MM.1S (cell line): ENCODE results near the gene CTNNA3.

Source experiments
- EZH2 ChIP-seq: fragments of 300-600 bp; sonication (generic); optimal IDR thresholded peaks from 2 replicates; pipeline ENCODE3; 2017; ENCODE audit warnings: low read depth, mild to moderate bottlenecking, antibody characterized with exemption, low read length, mixed read lengths
- EZH2phosphoT487 ChIP-seq: fragments of 300-600 bp; sonication (generic); IDR thresholded peaks from 2 replicates; pipeline ENCODE4 v1.6.1; 2018; ENCODE audit warnings: antibody characterized with exemption, low read length
- TF ChIP-seq, protein P1 (sequence below): fragments of 300-600 bp; sonication (generic); IDR thresholded peaks from 2 replicates; pipeline ENCODE4 v1.5.1; 2016; ENCODE audit warnings: antibody characterized with exemption, low read length, mixed read lengths

DNA sequence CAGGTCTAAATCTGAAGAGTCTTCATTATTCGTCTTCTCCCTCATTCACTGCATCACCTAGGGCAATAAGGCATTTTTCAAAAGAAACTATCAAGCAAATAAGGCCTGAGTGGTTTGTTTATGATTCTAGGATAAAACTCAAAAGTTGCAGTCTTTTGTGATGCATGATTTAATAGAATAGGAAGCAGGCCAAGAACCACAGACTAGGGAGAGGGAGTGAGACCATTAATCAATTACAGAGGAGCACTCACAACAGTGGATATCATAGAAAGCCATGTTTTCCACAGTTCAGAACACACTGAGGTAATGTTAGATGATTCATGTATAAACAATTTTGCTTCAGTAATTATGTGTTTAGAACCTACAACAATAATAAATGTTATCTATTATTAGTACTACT is 858.0 kb downstream of the CTNNA3 start:
- TF ChIP-seq, protein P1, sequence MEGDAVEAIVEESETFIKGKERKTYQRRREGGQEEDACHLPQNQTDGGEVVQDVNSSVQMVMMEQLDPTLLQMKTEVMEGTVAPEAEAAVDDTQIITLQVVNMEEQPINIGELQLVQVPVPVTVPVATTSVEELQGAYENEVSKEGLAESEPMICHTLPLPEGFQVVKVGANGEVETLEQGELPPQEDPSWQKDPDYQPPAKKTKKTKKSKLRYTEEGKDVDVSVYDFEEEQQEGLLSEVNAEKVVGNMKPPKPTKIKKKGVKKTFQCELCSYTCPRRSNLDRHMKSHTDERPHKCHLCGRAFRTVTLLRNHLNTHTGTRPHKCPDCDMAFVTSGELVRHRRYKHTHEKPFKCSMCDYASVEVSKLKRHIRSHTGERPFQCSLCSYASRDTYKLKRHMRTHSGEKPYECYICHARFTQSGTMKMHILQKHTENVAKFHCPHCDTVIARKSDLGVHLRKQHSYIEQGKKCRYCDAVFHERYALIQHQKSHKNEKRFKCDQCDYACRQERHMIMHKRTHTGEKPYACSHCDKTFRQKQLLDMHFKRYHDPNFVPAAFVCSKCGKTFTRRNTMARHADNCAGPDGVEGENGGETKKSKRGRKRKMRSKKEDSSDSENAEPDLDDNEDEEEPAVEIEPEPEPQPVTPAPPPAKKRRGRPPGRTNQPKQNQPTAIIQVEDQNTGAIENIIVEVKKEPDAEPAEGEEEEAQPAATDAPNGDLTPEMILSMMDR = no peak
- TF ChIP-seq EZH2 (no peak), EZH2phosphoT487 (no peak)
